GM12875 (cell line): ENCODE data around the gene MAB21L4.
A peak's percentile ranks its signal among the peaks of the same experiment; 100 is the strongest.
"Not testable (repeated sequence)": the region's sequence is repeated elsewhere in the genome, so short reads cannot be mapped to it uniquely, and the experiment has no call there.

Experiments
- H3K4me3 ChIP-seq: one replicate; pipeline ENCODE4 v1.5.1; 2011; ENCODE audit warnings: low read depth, low read length, control low read depth
- TF ChIP-seq, protein P1 (sequence below): IDR thresholded peaks from 2 replicates; pipeline ENCODE4 v1.5.1; 2011; ENCODE audit warnings: low read depth, mild to moderate bottlenecking, control low read depth, inconsistent platforms, low read length, moderate library complexity, borderline replicate concordance; ENCODE audit not compliant: insufficient read depth

The MAB21L4 gene

DNA sequence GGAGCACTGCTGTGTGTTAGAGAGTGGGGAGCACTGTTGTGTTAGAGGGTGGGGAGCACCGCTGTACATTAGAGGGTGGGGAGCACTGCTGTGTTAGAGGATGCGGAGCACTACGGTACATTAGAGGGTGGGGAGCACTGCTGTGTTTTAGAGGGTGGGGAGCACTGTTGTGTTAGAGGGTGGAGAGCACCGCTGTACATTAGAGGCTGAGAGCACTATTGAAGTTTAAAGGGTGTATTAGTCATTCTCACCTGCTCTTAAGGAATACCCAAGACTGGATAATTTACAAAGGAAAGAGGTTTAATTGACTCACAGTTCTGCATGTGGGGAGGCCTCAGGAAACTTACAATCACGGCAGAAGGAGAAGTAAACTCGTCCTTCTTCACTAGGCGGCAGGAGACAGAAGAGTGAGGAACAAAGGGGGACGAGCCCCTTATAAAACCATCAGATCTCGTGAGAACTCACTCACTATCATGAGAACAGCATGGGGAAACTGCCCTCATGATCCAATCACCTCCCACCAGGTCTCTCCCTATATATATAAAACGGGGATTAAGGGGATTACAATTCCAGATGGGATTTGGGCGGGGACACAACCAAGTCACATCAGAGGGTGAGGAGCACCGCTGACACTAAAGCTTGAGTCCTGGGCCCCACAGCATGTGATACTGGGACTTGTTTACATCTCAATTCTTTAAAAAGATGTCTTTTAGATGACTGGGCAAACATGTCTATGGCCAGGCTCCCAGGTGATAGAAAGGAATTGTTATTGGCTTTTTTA is 46.9 kb downstream of the MAB21L4 start:
- H3K4me3 ChIP-seq: no peak overlapping the region
- TF ChIP-seq, protein P1, sequence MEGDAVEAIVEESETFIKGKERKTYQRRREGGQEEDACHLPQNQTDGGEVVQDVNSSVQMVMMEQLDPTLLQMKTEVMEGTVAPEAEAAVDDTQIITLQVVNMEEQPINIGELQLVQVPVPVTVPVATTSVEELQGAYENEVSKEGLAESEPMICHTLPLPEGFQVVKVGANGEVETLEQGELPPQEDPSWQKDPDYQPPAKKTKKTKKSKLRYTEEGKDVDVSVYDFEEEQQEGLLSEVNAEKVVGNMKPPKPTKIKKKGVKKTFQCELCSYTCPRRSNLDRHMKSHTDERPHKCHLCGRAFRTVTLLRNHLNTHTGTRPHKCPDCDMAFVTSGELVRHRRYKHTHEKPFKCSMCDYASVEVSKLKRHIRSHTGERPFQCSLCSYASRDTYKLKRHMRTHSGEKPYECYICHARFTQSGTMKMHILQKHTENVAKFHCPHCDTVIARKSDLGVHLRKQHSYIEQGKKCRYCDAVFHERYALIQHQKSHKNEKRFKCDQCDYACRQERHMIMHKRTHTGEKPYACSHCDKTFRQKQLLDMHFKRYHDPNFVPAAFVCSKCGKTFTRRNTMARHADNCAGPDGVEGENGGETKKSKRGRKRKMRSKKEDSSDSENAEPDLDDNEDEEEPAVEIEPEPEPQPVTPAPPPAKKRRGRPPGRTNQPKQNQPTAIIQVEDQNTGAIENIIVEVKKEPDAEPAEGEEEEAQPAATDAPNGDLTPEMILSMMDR: no peak

DNA sequence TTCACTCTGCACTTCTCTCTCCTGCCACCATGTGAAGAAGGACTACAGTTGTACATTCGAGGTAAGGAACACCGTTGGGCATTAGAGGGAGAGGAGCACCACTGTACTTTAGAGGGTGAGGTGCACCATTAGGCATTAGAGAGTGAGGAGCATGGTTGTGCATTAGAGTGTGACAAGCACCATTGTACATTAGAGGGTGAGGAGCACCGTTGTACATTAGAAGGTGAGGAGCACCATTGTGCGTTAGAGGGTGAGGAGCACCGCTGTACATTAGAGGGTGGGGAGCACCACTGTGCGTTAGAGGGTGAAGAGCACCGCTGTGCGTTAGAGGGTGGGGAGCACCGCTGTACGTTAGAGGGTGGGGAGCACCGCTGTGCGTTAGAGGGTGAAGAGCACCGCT is 48.1 kb downstream of the MAB21L4 start:
- H3K4me3 ChIP-seq: no peak overlapping the region
- TF ChIP-seq, protein P1: no peak

DNA sequence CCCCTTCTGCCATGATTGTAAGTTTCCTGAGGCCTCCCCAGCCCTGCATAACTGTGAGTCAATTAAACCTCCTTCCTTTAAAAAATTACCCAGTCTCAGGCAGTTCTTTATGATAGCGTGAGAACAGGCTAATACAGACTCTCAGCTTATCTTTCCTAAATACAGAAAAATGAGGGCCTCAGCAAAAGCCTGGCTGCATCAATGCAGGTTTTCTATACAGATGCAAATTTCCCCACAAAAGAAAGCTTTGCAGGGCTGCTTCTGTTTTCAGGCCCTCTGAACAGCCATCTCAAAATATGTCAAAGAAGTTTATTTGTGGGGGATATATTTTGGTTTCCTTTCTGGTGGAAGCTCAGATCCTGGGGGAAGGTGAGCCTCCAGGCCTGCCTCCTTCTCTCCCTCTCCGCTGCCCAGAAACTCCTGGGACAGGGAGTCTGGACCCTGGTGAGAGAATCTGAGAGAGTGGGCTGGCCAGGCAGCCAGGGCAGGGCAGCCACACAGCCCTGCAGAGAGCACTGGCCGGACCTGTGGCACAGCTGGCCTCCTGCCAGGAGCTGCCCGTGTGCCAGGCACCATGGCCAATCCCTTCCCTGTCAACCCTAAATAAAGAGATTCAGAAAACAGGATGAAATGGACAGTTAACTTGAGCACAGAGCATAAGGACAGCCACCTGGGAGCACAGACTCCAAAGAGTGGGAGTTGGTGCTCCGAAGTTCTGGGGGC is 48.9 kb downstream of the MAB21L4 start:
- no peak overlapping the region for H3K4me3 ChIP-seq
- TF ChIP-seq, protein P1: no peak

DNA sequence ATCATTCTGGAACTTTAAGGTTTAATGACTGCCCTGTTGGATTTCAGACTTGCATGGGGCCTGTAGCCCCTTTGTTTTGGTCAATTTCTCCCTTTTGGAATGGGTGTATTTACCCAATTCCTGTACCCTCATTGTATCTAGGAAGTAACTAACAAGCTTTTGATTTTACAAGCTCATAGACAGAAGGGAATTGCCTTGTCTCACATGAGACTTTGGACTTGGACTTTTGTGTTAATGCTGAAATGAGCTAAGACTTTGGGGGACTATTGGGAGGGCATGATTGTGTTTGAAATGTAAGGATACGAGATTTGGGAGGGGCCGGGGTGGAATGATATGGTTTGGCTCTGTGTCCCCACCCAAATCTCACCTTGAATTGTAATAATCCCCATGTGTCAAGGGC is 49.6 kb downstream of the MAB21L4 start:
- H3K4me3 ChIP-seq: not testable (repeated sequence)

DNA sequence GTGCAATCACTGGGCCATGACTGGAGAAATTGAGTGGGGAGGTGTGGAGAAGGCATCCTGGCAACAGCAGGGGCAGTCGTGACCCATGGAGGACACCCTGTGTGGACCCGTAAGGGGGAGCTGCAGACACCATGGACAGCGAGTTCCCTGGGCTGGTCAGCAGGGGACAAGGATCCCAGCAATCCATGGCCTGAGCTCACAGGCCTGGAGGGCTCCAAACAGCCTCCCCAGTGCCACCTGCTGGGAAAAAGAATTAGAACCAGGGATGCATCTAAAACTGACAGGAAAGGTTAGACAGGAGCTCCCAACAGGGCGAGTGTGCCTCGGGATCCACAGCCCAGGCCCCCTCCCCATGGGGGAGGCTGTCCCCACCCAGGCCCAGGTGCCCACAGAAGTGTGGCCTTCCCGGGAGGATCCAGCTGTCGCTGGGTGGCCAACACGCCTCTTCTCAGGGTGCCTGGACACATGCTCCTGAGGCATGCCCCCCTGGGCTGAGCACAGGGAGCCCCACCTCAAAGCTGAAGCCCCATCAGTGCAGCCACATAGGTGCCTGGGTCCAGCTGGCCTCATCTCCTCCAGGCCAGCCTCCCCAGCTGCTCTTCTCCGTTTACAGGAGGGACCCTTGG is 55.4 kb downstream of the MAB21L4 start:
- no peak overlapping the region for H3K4me3 ChIP-seq
- TF ChIP-seq, protein P1: peak; percentile 50; the same call in 1 of the 2 replicates

DNA sequence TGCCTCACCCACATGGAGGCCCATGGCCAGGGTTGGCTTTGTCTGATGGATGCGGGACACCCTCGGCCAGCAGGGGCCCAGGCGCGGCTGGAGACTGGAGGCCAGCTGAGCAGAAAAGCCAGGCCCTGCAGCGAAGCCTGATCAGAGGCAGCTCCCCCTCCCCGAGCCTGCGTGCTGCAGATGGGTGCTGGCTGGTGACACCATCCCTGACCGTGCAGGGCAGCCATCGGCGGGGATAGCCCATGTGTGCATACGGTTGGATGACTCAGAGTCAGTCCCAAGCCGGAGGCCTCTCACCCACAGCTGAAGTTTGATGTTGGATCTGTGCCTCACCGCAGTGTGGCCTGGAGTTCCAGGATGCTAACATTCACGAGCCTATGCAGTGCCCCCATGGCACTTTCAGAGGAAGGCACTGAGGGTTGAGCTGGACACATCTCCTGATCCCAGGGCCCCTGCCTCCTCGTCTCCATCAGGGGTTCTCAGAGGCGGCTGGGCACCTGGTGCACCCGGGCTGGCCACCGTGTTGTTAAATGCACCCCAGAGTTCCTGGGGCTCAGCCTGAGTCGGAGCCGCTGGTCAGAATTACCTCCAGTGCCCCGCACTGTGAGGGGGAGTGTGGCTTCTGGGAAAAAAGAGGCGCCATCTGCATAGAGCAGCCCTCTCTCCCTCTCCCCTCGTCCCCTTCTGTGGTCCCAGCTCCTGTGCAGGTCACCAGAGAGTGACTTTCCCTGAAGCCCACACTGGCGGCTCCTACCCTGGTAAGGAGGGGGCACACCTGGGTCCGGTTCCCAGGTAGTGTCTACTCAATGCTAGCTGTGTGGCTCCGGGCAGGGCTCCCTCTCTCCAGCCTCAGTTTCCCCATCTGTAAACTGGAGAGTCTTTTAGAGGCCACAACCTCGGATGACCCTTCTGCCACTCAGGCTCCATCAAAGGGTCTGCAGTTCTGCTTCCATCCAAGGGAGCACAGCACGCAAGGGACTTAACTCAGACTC is 56.5 kb downstream of the MAB21L4 start:
- TF ChIP-seq, protein P1: no peak
- H3K4me3 ChIP-seq: no peak overlapping the region

DNA sequence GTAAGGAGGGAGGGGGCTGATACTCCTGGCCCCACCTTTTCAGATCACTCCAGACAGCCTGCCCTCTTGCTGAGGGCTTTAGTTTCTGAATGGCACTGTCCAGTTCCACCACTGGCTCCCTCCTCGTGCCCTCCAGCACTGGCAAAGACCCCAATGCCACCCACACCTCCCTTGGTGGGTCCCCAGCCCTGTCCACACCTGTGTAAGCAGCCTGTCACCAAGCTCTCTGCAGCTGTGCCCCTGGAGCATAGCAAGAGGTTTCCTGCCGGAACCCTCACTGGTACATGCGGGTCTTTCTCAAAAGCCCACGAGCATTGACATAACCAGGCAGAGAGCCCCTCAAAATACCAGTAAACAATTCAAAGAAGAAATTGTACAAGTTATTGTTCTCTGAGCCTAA is 58.3 kb downstream of the MAB21L4 start:
- no peak overlapping the region for H3K4me3 ChIP-seq
- TF ChIP-seq, protein P1: no peak
